SW 1271 (cell line): ENCODE measurements around the gene RBPMS2.
A peak's percentile ranks its signal among the peaks of the same experiment; 100 is the strongest.

Experiments used
- DNase-seq, 2 experiments: peaks; one replicate each; lab custom pipeline; 2025; lab: John Stamatoyannopoulos, UW

The RBPMS2 gene

GRCh38 chr15:64691896-64692565 is 83.4 kb downstream of the RBPMS2 start:
- DNase-seq = no peak

- DNase-seq = peak in 1 of 2 experiments; percentile 26
Observed at GRCh38 chr15:64690578-64691296, 84.7 kb downstream of the RBPMS2 start.

GRCh38 chr15:64690008-64690407 is 85.4 kb downstream of the RBPMS2 start:
- no peak for DNase-seq
